HG02981 (cell line): Measurements from ENCODE around the gene LRP4.

ENCODE experiments used
- ATAC-seq: cut with Tn5 transposase; IDR thresholded peaks from one replicate; pipeline ENCODE4 v1.9.1; 2021; ENCODE audit warnings: mild to moderate bottlenecking, moderate library complexity; ENCODE audit not compliant: unreplicated experiment

LRP4 gene

DNA sequence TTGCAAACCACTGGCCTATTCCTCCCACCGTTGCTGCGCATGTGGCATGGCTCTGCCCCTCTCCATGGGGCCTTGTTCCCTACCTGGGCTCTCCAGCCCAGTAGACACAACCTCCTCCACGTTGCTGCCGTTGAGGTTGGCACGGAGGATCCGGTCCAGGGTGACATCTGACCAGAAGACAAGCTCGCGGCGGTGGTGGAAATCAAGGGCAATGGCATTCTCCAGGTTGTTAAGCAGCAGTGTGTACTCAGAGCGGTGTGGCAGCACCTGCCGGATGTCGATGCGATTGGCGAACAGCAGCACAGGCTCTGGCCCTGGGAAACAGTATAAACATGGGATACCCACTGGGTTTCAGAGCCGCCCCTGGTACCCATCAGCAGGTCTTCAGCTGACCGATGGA lies 23.8 kb downstream of the LRP4 start:
- ATAC-seq, result no peak

DNA sequence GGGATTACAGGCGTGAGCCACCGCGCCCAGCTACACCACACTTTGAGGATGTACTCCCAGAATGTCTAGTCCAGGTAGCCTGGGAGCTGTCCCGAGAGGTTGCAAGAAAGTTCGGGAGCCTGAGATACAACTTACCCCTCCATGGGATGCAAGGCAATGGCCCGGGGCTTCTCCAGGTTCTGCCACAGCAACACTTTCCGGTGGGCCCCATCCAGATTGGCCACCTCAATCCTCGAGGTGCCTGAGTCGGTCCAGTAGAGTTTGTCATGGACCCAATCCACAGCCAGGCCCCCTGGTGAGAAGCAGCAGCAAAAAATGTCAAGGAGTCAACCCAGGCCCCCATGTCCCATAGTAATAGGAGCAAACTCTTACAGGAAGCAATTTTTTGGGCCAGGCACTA lies 25.5 kb downstream of the LRP4 start:
- ATAC-seq, result no peak

DNA sequence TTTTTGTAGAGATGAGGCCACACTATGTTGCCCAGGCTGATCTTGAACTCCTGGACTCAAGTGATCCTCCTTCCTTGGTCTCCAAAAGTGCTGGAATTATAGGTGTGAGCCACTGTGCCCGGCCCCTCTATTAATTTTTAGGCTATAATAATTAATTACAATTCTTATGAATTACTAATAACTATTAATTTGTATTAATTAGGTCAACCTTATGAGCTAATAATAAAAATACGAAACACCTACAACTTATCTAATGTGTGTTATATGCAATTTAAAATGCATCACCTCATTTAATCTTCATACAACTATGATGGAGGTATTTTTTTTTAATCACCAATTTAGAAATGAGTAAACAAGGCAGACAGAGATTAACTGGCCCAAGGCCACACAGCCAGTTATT lies 26.2 kb downstream of the LRP4 start:
- ATAC-seq, result no peak

DNA sequence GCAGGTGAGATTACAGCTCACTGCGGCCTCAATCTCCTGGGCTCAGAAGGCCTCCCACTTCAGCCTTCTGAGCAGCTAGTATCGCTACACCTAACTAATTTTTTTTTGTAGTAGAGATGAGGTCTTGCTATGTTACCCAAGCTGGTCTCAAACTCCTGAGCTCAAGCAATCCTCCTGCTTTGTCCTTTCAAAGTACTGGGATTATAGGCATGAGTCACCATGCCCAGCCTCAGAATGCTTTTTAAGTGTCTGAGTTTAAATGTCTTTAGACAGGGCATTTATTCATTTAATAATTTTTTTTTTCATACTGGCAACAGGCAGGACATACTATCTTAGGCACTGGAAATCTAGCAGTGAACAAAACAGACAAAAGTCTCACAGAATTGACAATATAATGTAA lies 27.7 kb downstream of the LRP4 start:
- ATAC-seq, result no peak

DNA sequence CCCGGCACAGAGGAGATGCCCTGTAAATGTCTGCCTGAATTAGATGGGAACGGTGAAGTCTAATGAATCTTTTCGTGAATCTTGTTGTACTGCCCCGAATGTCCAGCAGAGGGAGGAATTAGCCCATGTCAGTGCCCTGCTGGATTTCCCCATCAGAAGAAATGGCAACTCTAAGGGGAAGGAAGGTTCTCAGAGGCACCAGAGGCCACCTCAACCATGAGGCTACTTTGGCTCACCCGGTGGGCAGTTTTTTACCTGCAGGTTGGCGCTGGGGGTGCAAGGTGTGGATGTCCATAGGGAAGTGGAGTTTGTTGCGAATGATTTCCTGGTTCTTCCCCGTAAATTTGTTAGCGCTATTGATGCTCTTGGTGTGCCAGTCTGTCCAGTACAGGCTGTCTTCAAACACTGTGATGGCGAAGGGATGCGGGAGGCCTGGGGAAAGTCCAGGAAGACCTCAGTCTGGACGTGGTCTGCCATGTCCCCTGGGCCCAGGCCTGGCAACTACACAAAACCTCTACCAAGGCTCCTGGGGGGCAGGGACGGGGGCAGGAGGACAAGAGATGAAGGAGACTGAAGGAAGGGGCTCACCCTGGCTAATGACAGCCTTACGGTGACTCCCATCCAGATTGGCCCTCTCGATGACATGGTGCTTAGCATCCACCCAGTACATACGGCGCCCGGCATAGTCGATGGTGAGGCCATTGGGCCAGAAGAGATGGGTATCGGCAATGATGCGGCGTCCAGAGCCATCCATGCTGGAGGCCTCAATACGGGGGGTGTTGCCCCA lies 28.5 kb downstream of the LRP4 start:
- no peak for ATAC-seq

DNA sequence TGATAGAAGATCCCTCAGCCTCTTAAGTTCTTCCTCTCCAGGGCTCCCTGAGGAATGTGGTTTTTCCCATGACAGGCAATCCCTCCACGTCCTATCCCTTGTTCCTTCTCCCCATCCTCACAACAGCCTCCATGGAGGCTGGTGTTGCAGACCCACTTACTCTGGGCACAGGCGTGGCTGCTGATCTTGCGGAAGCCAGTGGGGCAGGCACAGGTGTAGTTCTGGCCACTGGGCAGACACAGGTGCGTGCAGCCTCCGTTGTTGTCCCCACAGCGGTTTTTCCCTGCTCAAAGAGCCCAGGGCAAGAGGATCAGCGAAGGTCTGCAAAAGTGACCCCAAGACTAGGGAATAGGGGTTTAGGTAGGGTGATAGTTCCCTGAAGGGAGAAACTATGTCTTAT lies 29.1 kb downstream of the LRP4 start:
- ATAC-seq, result no peak

DNA sequence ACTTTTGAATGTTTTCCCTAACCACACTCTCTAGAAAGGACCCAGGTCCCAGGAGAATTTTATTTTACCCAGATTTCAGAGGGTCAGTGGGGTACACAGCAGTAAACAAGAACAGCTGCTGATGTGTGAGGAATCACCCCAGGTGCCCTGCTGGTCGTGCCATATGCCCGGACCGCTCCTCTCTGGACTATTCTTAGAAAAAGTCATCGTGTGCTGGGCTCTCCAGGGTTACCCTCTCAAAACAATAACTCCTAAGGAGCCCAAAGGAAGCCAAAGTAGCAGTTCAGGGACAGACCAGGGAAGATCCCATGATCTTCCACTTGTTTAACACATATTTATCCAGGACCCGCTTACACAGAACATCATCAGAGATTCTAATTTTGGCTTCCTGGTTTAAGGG lies 29.7 kb downstream of the LRP4 start:
- no peak for ATAC-seq

DNA sequence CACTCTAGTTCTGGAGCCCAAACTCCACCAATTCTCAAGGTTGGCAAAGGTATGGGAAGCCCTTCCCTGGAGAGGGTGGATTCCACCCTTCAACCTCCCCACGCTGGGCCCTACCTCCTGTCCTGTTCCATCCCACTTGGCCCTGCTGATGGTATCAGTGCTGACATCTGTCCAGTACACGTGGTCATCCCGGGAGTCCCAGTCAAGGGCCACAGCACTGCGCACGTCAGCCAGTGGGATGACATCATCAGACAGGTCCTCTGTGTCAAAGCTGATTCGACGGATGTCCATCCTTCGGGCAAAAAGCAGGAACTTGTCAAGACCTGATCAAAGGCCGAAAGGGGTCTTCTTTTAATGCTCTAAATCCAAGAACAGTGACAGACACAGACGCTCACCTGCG lies 32.1 kb downstream of the LRP4 start:
- ATAC-seq, result no peak

DNA sequence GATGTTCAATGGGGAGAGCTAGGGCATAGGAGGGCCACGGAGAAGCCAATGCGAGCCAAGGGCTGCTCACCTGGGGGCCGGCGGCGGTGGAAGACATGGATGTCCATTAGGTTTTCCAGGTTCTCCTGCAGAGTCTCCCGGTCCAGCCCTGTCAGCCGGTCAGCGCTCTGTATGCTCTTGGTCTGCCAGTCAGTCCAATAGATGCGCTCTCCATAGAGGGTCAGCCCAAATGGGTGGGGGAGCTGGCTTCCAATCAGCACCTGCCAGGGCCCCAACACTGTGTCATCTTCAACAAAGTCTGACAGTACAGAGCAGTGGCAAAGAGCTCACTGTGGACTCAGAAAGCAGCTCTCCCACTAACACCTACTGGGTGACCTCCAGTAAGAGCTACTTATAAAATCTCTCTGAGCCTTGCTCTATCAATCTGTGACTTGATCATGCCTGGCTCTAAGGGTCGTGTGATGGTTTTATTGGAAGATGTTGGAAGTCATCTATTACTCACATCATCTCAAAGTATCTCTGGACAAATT lies 39.2 kb downstream of the LRP4 start:
- ATAC-seq, result no peak

DNA sequence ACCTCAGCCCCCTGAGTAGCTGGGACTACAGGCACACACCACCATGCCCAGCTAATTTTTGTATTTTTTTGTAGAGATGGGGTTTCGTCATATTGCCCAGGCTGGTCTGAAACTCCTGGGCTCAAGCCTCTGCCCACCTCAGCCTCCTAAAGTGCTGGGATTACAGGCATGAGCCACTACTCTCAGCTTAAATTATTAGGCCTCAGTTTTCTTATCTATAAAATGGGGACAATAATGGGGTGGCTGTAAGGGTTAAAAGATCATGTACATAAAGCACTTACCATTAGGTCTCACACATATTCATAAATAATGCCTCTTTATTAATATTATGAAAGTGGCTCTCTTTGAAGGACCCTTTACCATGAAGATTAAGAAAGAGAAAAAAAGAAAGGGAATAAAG lies 40.8 kb downstream of the LRP4 start:
- ATAC-seq, result no peak

DNA sequence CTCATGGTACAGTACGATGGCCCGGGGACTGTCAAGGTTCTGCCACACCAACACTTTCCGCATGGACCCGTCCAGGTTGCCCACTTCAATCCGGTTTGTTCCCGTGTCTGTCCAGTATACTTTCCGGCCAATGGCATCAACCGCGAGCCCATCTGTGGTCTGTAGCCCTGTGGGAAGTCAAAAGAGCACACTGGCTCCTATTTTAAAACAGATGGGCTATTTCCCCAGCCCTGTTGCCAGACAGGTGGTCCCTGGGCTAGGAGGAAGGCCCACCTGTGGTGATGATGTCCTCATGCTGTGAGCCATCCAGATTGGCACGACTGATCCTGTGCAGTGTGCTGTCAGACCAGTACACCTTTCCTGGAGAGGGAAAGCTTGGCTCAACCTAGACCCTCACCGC lies 41.9 kb downstream of the LRP4 start:
- no peak for ATAC-seq

DNA sequence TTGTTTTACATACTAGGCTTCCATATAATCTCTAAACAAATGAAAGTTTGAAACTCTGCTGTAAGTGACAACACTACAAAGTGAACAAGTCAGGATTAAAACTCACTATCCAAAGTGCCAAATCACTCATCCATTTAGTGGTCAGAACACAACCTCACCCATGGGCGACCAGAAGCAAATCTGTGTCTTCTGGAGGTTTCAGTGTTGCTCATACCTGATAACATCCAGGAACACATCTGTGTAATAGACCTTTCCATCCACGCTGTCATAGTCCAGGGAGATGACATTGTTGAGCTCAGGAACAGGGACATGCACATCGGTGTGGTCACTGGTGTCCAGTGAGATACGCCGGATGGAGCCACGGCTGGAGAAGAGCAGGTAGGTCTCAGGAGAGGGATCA lies 43.8 kb downstream of the LRP4 start:
- no peak for ATAC-seq

DNA sequence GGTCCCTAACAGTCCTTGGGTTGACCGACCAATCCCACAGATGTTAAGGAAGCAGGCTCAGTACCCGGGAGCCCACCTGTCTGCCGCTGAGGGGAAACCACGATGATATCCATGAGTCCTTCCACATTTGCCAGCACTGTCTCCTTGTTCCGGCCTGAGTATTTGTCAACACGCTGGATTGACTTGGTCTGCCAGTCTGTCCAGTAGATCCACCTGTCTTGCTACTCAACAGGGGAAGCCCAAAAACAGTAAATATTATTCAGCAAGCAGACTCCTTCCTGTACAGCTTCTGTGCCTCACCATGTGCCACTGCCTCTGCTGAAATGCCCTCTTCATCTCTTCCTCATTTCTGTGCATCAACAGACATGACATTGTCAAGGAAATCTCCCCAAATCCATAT lies 49.4 kb downstream of the LRP4 start:
- no peak for ATAC-seq

DNA sequence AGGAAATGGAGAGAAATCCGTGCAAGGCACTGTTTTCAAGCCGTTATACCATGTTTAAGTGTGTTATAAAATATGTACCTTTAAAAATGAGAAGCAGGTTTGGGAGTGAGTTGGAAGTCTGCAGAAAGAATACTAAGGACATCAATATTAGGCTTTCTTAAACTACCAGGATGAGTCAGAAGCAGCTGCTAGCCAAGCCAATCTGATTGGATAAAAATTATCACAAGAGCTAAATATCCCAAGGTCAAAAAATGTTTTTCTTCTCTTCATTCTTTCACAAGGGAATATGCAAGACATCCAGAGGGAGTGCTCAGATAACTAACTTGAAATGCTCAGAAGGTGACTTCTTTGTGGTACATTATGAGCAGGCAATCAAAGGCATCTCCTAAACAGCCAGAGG lies 53.0 kb downstream of the LRP4 start:
- ATAC-seq, result no peak

DNA sequence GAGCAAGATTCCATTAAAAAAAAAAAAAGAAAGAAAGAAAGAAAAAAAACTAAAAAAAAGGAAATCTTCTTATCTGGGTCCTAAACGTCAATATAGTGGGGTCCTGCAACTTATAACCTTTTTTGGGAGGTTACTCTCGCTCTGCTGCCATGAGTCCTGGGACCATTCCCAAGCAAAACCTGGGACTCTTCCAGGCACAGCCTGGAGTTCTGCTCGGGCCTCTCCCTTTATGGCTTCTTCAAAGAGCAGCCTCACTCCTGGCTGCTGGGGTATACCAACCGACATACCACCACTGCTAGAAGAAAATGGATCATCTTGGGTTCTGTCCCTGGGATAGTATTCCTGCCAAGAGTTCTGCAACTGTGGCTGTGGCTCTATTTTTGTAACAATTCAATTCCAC lies 58.1 kb downstream of the LRP4 start:
- ATAC-seq, result no peak

DNA sequence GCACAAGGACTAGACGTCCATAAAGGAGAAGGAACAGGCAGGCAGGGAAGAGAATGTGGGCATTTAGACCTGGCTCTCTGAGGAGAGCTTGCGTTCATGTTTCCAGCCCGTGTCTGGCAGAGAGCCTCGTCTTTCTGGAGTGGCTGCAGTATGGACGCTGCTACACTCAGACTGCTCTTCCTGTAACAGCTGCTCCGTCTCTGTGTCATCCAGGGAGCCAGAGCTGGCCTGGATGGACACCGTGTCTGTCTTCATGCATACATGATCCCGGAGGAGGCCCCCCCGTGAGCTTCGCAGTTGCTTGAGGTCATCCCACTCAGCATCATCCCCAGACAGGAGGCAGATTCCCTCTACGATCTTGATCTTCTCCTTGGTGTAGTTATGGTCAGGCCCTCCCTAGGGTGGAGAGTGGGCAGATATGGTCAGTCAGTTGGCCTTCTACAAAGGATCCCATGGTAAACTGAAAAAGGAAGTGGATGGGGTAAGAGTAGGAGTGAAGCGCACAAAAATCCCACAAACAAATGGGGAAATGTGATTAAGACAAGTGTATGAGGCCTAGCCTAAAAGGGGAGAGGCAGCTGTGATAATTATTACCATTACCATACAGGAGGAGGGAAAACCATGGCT lies 59.3 kb downstream of the LRP4 start:
- no peak for ATAC-seq

DNA sequence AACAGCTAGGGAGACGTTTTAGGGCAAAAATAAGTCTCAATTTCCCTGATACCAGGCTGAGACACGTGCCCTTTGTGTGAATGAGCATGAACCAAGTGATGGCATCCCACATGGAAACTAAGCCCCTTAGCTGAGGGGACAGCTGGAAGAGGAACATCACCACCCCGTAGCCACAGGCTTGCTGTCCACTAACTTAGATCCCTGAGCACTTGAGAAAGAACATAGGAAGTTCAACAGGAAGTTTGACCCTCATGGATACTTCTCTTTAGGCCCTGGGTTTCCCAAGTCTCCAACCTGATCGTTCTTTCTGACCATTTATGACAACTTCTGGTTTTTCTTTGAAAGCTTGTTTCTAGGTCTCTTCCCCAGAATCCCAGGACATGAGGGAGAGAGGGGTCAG lies 60.7 kb downstream of the LRP4 start:
- no peak for ATAC-seq

DNA sequence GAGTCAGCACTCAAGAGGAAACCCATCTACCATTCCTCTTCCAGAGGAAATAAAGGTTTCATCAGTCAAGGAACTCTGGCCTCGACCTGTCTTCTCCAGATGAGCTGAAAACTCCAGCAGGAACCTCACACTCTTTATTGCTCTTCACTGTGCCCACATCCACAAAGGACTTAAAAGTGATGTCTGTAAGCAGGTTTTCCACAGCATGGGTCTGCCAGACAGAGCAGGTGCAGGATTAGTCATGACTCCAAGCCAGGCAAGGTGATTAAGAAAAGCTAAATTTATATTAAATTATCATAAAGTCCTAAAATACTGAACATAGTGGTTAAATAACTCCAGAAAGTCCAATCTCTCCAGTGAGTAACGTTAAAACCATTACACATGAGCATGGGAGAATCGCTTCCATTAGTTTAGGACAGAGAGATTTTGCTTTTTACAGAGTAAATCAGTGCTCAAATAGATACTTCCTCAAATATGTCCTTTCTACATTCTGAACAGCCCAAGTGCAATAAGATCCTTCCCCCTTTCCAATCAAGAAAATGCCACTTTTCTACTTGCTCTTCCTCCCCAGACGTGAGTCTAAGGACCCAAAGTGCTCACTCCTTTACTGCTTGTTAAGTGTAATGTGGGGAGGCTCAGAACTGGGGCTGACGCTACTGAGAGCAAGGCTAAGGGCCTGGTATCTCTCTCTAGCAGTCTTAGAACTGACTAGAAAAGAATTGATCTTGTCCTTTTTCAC lies 61.6 kb downstream of the LRP4 start:
- ATAC-seq, result no peak

DNA sequence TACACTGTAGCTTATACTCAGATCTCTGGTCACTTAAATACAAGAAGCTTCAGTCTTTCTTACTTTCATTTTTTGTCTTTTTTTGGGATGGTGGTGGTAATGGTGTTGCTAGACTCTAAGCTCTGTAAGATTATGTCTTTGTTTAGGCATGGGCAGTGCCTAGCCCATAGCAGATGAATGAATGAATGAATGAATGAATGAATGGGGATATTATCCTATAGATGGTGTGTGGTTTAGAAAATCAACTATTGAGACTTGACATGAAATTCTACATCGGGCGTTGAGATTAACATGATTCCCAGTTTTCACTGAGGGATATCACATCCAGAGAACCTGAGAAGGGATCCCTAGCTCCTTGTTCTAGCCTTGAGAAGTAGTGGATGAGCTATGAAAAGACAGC lies 62.5 kb downstream of the LRP4 start:
- no peak for ATAC-seq

DNA sequence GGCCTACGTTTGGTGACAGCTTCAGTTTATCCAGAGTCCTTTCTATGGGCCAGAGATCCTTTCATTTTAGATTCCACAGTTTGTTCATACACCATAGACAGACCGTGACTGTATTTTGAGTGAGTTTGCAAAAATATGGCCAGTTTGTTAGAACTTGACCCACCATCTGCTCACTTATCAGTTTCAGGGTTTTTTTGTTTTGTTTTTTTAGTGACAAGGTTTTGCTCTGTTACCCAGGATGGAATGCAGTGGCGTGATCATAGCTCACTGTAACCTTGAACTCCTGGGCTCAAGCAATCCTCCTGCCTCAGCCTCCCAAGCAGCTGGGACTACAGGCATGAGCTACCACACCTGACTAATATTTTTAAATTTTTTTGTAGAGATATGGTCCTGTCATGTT lies 63.2 kb downstream of the LRP4 start:
- no peak for ATAC-seq

DNA sequence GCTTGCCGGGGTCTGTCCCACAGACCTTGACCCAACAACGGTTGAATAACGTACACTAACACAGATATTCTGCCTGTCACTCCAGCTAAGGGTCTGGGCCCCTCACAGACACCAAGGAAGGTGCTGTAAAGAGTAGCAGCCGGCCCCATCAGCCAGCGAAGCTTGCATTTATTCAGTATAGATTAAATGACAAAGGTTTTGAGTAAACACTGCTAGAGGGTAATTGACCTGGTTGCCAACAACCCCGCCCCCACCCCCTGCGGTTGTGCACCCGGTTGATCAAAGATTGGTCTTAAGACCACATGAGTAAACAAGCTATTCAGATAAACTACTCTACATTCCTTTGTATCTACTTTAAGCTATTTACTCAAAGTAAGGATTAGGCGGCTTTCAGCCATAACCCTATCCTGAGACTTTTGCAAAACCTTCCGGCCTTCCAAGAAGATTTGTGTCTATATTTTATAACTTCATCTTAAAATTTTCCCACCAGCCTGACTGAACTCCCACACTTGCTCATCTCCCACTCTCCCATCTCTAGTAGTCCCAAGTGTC lies 67.4 kb downstream of the LRP4 start:
- no peak for ATAC-seq

DNA sequence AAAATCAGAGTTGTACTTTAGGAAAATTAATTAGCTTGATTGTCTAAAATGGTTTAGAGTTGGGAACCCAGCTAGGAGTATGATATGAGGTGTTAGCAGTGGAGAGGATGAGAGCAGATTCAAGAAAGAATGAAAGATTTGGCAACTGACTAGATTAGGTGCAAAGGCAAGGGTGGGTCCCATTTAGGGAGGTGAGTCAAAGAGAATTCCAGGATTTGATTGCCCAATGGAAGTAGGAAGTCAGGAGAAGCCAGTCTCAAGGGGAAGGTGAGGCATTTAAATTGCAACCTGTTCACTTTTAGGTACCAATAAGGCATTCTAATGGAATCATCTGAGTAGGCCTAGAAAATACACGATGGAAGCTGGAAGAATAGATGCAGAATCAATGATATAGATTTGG lies 68.7 kb downstream of the LRP4 start:
- no peak for ATAC-seq
